ENCODE measurements around the gene EME2.

The EME2 gene

GRCh38 chr16:1766231-1766630 lies 6.4 kb upstream of the EME2 start:
- H3K4me3 ChIP-seq (ENCODE audit: low read depth, low read length): no peak overlapping the region

- no peak overlapping the region for H3K4me3 ChIP-seq (ENCODE audit: low read depth, low read length)
Observed at GRCh38 chr16:1766701-1767100, 5.9 kb upstream of the EME2 start.

GRCh38 chr16:1767116-1767994 lies 5.3 kb upstream of the EME2 start:
- H3K4me3 ChIP-seq (ENCODE audit: low read depth, low read length): no peak overlapping the region

- no peak overlapping the region for H3K4me3 ChIP-seq (ENCODE audit: low read depth, low read length)
Observed at GRCh38 chr16:1768061-1768766, 4.4 kb upstream of the EME2 start.

- H3K4me3 ChIP-seq (ENCODE audit: low read depth, low read length): no peak overlapping the region
Observed at GRCh38 chr16:1768767-1769401, 3.7 kb upstream of the EME2 start.

GRCh38 chr16:1769402-1770300 lies 3.0 kb upstream of the EME2 start:
- no peak overlapping the region for H3K4me3 ChIP-seq (ENCODE audit: low read depth, low read length)

GRCh38 chr16:1770328-1771187 lies 2.1 kb upstream of the EME2 start:
- peak overlapping the region; percentile 70 for H3K4me3 ChIP-seq (ENCODE audit: low read depth, low read length)

GRCh38 chr16:1771188-1771863 lies 1.3 kb upstream of the EME2 start, which contains the start of gene NME3:
TSS of gene NME3 (minus strand) at chr16:1771543. CDS start at chr16:1771534, 9 bp downstream.
- peak within 1 kb of the TSS; percentile 89 for H3K4me3 ChIP-seq (ENCODE audit: low read depth, low read length)

GRCh38 chr16:1771864-1772361 lies 697 bp upstream of the EME2 start:
- H3K4me3 ChIP-seq (ENCODE audit: low read depth, low read length): peak overlapping the region; percentile 89

- peak within 1 kb of the TSS; percentile 89 for H3K4me3 ChIP-seq (ENCODE audit: low read depth, low read length)
Observed at GRCh38 chr16:1772908-1773702, 495 bp downstream of the EME2 start, which contains the start of gene MRPS34. TSS of gene MRPS34 (minus strand) at chr16:1773134. CDS start at chr16:1773119, 15 bp downstream.

- H3K4me3 ChIP-seq (ENCODE audit: low read depth, low read length): peak overlapping the region; percentile 89
Observed at GRCh38 chr16:1773703-1774447, 1.3 kb downstream of the EME2 start.

GRCh38 chr16:1774448-1774780 lies 1.8 kb downstream of the EME2 start:
- no peak overlapping the region for H3K4me3 ChIP-seq (ENCODE audit: low read depth, low read length)

GRCh38 chr16:1775006-1775845 lies 2.6 kb downstream of the EME2 start:
- H3K4me3 ChIP-seq (ENCODE audit: low read depth, low read length): no peak overlapping the region

- no peak overlapping the region for H3K4me3 ChIP-seq (ENCODE audit: low read depth, low read length)
Observed at GRCh38 chr16:1775846-1776671, 3.4 kb downstream of the EME2 start.

GRCh38 chr16:1776672-1776955 lies 4.0 kb downstream of the EME2 start:
- H3K4me3 ChIP-seq (ENCODE audit: low read depth, low read length): no peak overlapping the region

GRCh38 chr16:1776991-1777374 lies 4.4 kb downstream of the EME2 start:
- H3K4me3 ChIP-seq (ENCODE audit: low read depth, low read length): no peak overlapping the region
